ENCODE results near the gene PRDX2.

- TF ChIP-seq CTCF (IDR thresholded peaks at IDR 0.05) (no peak), POLR2A (IDR thresholded peaks at IDR 0.05) (no peak), POLR2AphosphoS5 (IDR thresholded peaks at IDR 0.05; ENCODE audit: insufficient read depth in 1 of 2, low read depth in 1 of 2) (no peak)
These were observed 39.5 kb upstream of the PRDX2 start for GRCh38 chr19:12841094-12841493.

All from vagina (tissue), 2 donors.